ENCODE measurements around the gene SINHCAF.

SINHCAF gene

DNA sequence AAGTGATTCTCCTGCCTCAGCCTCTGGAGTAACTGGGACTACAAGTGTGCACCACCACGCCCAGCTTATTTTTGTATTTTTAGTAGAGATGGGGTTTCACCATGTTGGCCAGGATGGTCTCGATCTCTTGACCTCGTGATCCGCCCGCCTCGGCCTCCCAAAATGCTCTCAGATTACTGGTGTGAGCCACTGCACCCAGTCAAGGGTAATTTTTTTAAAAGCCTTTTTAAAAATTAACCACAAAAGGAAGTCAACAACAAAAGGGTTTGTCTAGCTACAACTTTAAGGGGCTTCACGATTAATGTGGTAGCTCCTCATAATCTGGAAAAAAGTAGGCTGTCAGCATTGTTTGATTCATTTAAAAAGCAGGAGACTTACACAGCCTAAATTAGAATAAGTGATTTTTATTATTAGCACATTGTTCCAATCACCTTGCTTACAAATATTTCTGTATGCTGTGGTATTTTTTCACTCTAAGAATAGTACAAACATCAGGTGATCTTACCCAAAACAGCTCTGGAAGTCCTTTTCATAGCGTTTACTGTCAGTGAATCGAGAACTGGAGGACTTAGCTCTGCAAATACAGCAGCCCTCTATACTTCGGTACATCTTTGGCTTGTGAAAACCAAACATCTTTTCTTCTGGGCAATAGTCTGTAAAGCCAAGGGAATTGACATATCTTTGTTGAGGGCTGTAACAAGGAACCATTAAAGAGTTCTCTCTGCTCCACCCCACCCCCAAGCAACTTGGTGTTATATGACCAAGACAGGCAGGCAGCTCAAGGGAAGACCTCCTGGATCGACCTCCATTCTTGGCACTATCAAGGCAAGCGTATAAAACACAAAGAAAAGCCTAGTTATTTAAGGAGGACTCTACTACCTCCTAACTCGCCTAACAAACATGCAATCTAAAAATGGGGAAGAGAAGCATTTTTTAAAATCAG lies 28.1 kb downstream of the SINHCAF start:
- no peak overlapping the region for H2AFZ ChIP-seq (ENCODE audit: low read length)
- no peaks in the 10 kb centered on the region for H3K9me3 ChIP-seq (ENCODE audit: low read length)
- H3K36me3 ChIP-seq (ENCODE audit: insufficient read depth, low read length) = peaks cover 89% of the 10 kb centered on the region
- peak overlapping the region; percentile 10 for H3K27ac ChIP-seq (ENCODE audit: low read depth, low read length, poor library complexity, severe bottlenecking)
- no peaks in the 10 kb centered on the region for H3F3A ChIP-seq (ENCODE audit: insufficient read depth, low read length)
- no peak overlapping the region for H3K4me3 ChIP-seq (ENCODE audit: low read depth, low read length, poor library complexity, severe bottlenecking)
- H4K20me1 ChIP-seq (ENCODE audit: insufficient read depth, low read length) = no peaks in the 10 kb centered on the region
- TF ChIP-seq, protein P1, sequence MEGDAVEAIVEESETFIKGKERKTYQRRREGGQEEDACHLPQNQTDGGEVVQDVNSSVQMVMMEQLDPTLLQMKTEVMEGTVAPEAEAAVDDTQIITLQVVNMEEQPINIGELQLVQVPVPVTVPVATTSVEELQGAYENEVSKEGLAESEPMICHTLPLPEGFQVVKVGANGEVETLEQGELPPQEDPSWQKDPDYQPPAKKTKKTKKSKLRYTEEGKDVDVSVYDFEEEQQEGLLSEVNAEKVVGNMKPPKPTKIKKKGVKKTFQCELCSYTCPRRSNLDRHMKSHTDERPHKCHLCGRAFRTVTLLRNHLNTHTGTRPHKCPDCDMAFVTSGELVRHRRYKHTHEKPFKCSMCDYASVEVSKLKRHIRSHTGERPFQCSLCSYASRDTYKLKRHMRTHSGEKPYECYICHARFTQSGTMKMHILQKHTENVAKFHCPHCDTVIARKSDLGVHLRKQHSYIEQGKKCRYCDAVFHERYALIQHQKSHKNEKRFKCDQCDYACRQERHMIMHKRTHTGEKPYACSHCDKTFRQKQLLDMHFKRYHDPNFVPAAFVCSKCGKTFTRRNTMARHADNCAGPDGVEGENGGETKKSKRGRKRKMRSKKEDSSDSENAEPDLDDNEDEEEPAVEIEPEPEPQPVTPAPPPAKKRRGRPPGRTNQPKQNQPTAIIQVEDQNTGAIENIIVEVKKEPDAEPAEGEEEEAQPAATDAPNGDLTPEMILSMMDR (IDR thresholded peaks at IDR 0.05; ENCODE audit: low read length) = no peak
- no peak for TF ChIP-seq EZH2 (IDR thresholded peaks at IDR 0.05; ENCODE audit: borderline replicate concordance, low read length)
- H3K4me1 ChIP-seq (ENCODE audit: insufficient read depth, low read length, severe bottlenecking) = peaks cover 25% of the 10 kb centered on the region
- no peaks in the 10 kb centered on the region for H3K9me2 ChIP-seq (ENCODE audit: low read depth, low read length)
- no peaks in the 10 kb centered on the region for H3K27me3 ChIP-seq (ENCODE audit: insufficient read depth, low read length)
- no peak overlapping the region for H3K9ac ChIP-seq (ENCODE audit: low read length)
- peaks cover 39% of the 10 kb centered on the region for H3K79me2 ChIP-seq (ENCODE audit: insufficient read depth, low read length)
- no peak overlapping the region; the same call in 1 of the 2 replicates for H3K4me2 ChIP-seq (ENCODE audit: low read length)

DNA sequence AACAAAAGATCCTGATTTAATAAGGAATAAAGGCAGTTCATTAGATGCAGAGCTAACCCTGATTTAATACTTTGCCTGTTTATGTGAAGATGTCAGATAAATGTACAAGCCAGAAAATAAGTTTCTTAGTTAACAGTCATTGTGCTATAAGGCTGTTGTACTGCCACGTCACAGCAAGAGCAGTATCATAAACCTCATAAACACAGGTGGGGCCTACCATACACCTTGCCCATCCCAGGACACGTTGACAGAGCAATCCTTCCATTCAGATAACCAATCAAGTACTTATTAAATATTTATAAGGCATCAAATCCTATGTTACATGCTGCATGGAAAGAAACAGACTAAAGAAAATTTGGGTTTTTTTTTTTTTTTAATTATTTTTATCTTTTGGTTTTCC lies 36.5 kb downstream of the SINHCAF start:
- TF ChIP-seq EZH2 (IDR thresholded peaks at IDR 0.05; ENCODE audit: borderline replicate concordance, low read length) = no peak
- TF ChIP-seq, protein P1 (IDR thresholded peaks at IDR 0.05; ENCODE audit: low read length) = no peak
- Histone ChIP-seq H3F3A (ENCODE audit: insufficient read depth, low read length) (no peaks in the 10 kb centered on the region), H3K9me3 (ENCODE audit: low read length) (no peaks in the 10 kb centered on the region), H2AFZ (ENCODE audit: low read length) (no peak overlapping the region), H3K27me3 (ENCODE audit: insufficient read depth, low read length) (no peaks in the 10 kb centered on the region), H3K4me1 (ENCODE audit: insufficient read depth, low read length, severe bottlenecking) (no peaks in the 10 kb centered on the region), H3K4me2 (ENCODE audit: low read length) (no peak overlapping the region), H3K79me2 (ENCODE audit: insufficient read depth, low read length) (no peaks in the 10 kb centered on the region), H3K4me3 (ENCODE audit: low read depth, low read length, poor library complexity, severe bottlenecking) (no peak overlapping the region), H3K27ac (ENCODE audit: low read depth, low read length, poor library complexity, severe bottlenecking) (no peak overlapping the region), H3K36me3 (ENCODE audit: insufficient read depth, low read length) (peaks cover 96% of the 10 kb centered on the region), H4K20me1 (ENCODE audit: insufficient read depth, low read length) (no peaks in the 10 kb centered on the region), H3K9me2 (ENCODE audit: low read depth, low read length) (no peaks in the 10 kb centered on the region), H3K9ac (ENCODE audit: low read length) (no peak overlapping the region)

DNA sequence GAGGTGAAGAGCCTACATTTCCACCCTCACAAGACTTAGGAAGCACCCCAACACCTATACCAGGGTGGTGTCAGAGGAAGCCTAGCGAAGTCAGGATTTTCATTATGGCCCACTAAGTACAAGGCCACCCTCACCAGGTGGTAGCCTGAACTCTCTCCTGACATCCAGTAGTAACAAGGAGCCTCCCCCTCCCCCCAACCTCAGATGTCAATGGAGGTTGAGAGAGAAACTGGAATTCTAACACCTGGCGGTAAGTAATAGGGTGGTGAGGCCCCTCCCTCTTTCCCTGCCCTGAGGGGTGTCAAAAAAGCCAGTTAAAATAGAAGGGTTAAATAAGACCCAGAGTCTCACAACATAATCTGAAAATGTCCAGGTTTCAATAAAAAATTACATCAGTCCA lies 37.6 kb downstream of the SINHCAF start:
- Histone ChIP-seq H3K27me3 (ENCODE audit: insufficient read depth, low read length) (no peaks in the 10 kb centered on the region), H4K20me1 (ENCODE audit: insufficient read depth, low read length) (no peaks in the 10 kb centered on the region), H3K36me3 (ENCODE audit: insufficient read depth, low read length) (peaks cover 96% of the 10 kb centered on the region), H3F3A (ENCODE audit: insufficient read depth, low read length) (no peaks in the 10 kb centered on the region), H3K4me2 (ENCODE audit: low read length) (no peak overlapping the region), H3K27ac (ENCODE audit: low read depth, low read length, poor library complexity, severe bottlenecking) (no peak overlapping the region), H2AFZ (ENCODE audit: low read length) (no peak overlapping the region), H3K4me3 (ENCODE audit: low read depth, low read length, poor library complexity, severe bottlenecking) (no peak overlapping the region), H3K79me2 (ENCODE audit: insufficient read depth, low read length) (no peaks in the 10 kb centered on the region), H3K9me2 (ENCODE audit: low read depth, low read length) (no peaks in the 10 kb centered on the region), H3K9me3 (ENCODE audit: low read length) (no peaks in the 10 kb centered on the region), H3K4me1 (ENCODE audit: insufficient read depth, low read length, severe bottlenecking) (no peaks in the 10 kb centered on the region), H3K9ac (ENCODE audit: low read length) (no peak overlapping the region)
- TF ChIP-seq, protein P1 (IDR thresholded peaks at IDR 0.05; ENCODE audit: low read length) = no peak
- no peak for TF ChIP-seq EZH2 (IDR thresholded peaks at IDR 0.05; ENCODE audit: borderline replicate concordance, low read length)
